ENCODE results near the gene STOX1. TPM values are rescaled to one million over a fixed set of nuclear protein-coding genes. Genes with fewer than 3 reads are reported as not detected.
"Not testable (repeated sequence)": the region's sequence is repeated elsewhere in the genome, so short reads cannot be mapped to it uniquely, and the experiment has no call there.

STOX1 gene
- total RNA-seq, 1 experiment from 2014 or later = 5.9 TPM

GRCh38 chr10:68938884-68939283 lies 111.6 kb downstream of the STOX1 start:
- no peaks in the 10 kb centered on the region for H3K9me3 ChIP-seq (ENCODE audit: control insufficient read depth in 1 of 2, insufficient read depth in 1 of 2, low read depth in 1 of 2, low read length in 2 of 2)
- no peaks in the 10 kb centered on the region for H3K9me2 ChIP-seq (ENCODE audit: insufficient read depth)
- DNase-seq (ENCODE audit: low read depth, low spot score) = no peak
- no peak overlapping the region for H3K4me3 ChIP-seq (replicated peaks in 1 of 2; ENCODE audit: low read depth in 1 of 2, low read length in 2 of 2)
- H4K20me1 ChIP-seq (ENCODE audit: insufficient read depth) = no peaks in the 10 kb centered on the region
- no peak overlapping the region for H3K9ac ChIP-seq (ENCODE audit: low read length)
- no peak overlapping the region for H2AFZ ChIP-seq (ENCODE audit: low read depth, low read length, poor library complexity, severe bottlenecking)
- no peak for TF ChIP-seq ZFX (IDR thresholded peaks at IDR 0.05)
- no peak for TF ChIP-seq YY1 (IDR thresholded peaks at IDR 0.05; ENCODE audit: extremely low read depth, insufficient replicate concordance, low read depth, low read length)
- TF ChIP-seq, protein P1, sequence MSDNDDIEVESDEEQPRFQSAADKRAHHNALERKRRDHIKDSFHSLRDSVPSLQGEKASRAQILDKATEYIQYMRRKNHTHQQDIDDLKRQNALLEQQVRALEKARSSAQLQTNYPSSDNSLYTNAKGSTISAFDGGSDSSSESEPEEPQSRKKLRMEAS (IDR thresholded peaks at IDR 0.05) = no peak
- no peak for TF ChIP-seq ZNF274 (IDR thresholded peaks at IDR 0.05; ENCODE audit: low read depth, low read length)
- no peak for TF ChIP-seq RAD21 (IDR thresholded peaks at IDR 0.05; ENCODE audit: low read depth)
- TF ChIP-seq, protein P2, sequence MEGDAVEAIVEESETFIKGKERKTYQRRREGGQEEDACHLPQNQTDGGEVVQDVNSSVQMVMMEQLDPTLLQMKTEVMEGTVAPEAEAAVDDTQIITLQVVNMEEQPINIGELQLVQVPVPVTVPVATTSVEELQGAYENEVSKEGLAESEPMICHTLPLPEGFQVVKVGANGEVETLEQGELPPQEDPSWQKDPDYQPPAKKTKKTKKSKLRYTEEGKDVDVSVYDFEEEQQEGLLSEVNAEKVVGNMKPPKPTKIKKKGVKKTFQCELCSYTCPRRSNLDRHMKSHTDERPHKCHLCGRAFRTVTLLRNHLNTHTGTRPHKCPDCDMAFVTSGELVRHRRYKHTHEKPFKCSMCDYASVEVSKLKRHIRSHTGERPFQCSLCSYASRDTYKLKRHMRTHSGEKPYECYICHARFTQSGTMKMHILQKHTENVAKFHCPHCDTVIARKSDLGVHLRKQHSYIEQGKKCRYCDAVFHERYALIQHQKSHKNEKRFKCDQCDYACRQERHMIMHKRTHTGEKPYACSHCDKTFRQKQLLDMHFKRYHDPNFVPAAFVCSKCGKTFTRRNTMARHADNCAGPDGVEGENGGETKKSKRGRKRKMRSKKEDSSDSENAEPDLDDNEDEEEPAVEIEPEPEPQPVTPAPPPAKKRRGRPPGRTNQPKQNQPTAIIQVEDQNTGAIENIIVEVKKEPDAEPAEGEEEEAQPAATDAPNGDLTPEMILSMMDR (IDR thresholded peaks at IDR 0.05 in 2 of 3, conservative IDR thresholded peaks at IDR 0.05 in 1 of 3; ENCODE audit: borderline replicate concordance in 1 of 3, insufficient read depth in 1 of 3, low read depth in 2 of 3, low read length in 2 of 3) = no peak
- TF ChIP-seq, protein P3, sequence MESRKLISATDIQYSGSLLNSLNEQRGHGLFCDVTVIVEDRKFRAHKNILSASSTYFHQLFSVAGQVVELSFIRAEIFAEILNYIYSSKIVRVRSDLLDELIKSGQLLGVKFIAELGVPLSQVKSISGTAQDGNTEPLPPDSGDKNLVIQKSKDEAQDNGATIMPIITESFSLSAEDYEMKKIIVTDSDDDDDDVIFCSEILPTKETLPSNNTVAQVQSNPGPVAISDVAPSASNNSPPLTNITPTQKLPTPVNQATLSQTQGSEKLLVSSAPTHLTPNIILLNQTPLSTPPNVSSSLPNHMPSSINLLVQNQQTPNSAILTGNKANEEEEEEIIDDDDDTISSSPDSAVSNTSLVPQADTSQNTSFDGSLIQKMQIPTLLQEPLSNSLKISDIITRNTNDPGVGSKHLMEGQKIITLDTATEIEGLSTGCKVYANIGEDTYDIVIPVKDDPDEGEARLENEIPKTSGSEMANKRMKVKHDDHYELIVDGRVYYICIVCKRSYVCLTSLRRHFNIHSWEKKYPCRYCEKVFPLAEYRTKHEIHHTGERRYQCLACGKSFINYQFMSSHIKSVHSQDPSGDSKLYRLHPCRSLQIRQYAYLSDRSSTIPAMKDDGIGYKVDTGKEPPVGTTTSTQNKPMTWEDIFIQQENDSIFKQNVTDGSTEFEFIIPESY (IDR thresholded peaks at IDR 0.05; ENCODE audit: extremely low read depth, insufficient replicate concordance, low read length) = no peak
- TF ChIP-seq SRF (IDR thresholded peaks at IDR 0.05; ENCODE audit: low read depth) = no peak
- no peak for TF ChIP-seq ATF3 (IDR thresholded peaks at IDR 0.05)
- TF ChIP-seq CBX3 (IDR thresholded peaks at IDR 0.05; ENCODE audit: low read depth) = no peak
- no peak for TF ChIP-seq ELF1 (IDR thresholded peaks at IDR 0.05; ENCODE audit: borderline replicate concordance, low read depth)
- no peaks in the 10 kb centered on the region for H3K4me1 ChIP-seq (ENCODE audit: control insufficient read depth in 1 of 2, insufficient read depth in 2 of 2, low read length in 2 of 2)
- no peaks in the 10 kb centered on the region for H3K79me2 ChIP-seq (ENCODE audit: insufficient read depth, low read length)
- ChIA-PET POLR2A (no interaction called here), RAD21 (ENCODE audit: low non-redundant PET in 1 of 2, low total read pairs in 2 of 2, uncharacterized antibody in 2 of 2, unreplicated experiment in 2 of 2) (no interaction called here), CTCF (no interaction called here)
- peaks cover 5 to 14% of the 10 kb centered on the region in 2 experiments; a peak in 3 of 4 replicates for H3K36me3 ChIP-seq (ENCODE audit: control insufficient read depth in 1 of 2, insufficient read depth in 2 of 2, low read length in 2 of 2)
- BruUV-seq (replicated peaks) = no TSS peak
- no peak overlapping the region for H3K4me2 ChIP-seq (ENCODE audit: low read length)
- H3K27me3 ChIP-seq (ENCODE audit: insufficient read depth, low read length) = no peaks in the 10 kb centered on the region
- ATAC-seq = no peak
- no peak overlapping the region for H3K27ac ChIP-seq (ENCODE audit: low read depth, low read length)
- intact Hi-C loops (cut with micrococcal nuclease) = no loop called here

GRCh38 chr10:68940917-68941316 lies 113.6 kb downstream of the STOX1 start:
- CTCF ChIA-PET; RAD21 ChIA-PET (ENCODE audit: low non-redundant PET in 1 of 2, low total read pairs in 2 of 2, uncharacterized antibody in 2 of 2, unreplicated experiment in 2 of 2): not testable (repeated sequence)
- H3K36me3 ChIP-seq (ENCODE audit: control insufficient read depth in 1 of 2, insufficient read depth in 2 of 2, low read length in 2 of 2) = peaks cover 0 to 24% of the 10 kb centered on the region in 2 experiments; a peak in 2 of 4 replicates

More at GRCh38 chr10:68940917-68941316, 113.6 kb downstream of the STOX1 start:
- BruUV-seq (replicated peaks); DNase-seq (ENCODE audit: low read depth, low spot score); H3K79me2 ChIP-seq (ENCODE audit: insufficient read depth, low read length); POLR2A ChIA-PET; H3K9me3 ChIP-seq (ENCODE audit: control insufficient read depth in 1 of 2, insufficient read depth in 1 of 2, low read depth in 1 of 2, low read length in 2 of 2); H3K9ac ChIP-seq (ENCODE audit: low read length); H3K27me3 ChIP-seq (ENCODE audit: insufficient read depth, low read length); H4K20me1 ChIP-seq (ENCODE audit: insufficient read depth); H3K4me1 ChIP-seq (ENCODE audit: control insufficient read depth in 1 of 2, insufficient read depth in 2 of 2, low read length in 2 of 2); H3K4me2 ChIP-seq (ENCODE audit: low read length); H3K9me2 ChIP-seq (ENCODE audit: insufficient read depth); H3K4me3 ChIP-seq (replicated peaks in 1 of 2; ENCODE audit: low read depth in 1 of 2, low read length in 2 of 2); intact Hi-C loops (cut with micrococcal nuclease); H3K27ac ChIP-seq (ENCODE audit: low read depth, low read length); ATAC-seq; H2AFZ ChIP-seq (ENCODE audit: low read depth, low read length, poor library complexity, severe bottlenecking): not testable (repeated sequence)

Data from HCT116 (cell line).